Measurements from ENCODE around the gene WIPF3. TPM values are rescaled to one million over a fixed set of nuclear protein-coding genes. Genes with fewer than 3 reads are reported as not detected.
A peak's percentile ranks its signal among the peaks of the same experiment; 100 is the strongest.

The WIPF3 gene
- polyA plus RNA-seq, 1 donor: 21.9 TPM

DNA sequence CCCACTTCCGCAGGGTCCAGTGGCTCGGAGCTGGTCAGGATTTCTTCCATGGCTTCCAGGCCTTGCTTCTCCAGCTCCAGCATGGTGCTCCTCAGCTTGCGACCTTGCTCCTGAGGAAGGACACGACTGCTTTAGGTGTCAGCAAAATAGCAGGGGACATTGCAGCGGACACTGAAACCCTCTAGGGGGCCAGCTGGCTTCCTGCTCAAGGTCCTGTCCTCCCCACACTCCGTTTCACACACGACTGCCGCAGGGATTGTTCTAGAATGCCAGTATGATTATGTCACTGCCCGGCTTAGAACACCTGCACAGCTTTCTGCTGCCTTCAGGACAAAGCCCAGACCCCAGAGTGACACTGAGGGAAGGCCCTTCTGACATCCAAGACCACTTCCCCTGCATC lies 117.7 kb downstream of the WIPF3 start:
- no CpG with 5 or more reads among the region's 9 CpGs for WGBS (ENCODE audit: insufficient coverage, low lambda C conversion rate)
- DNase-seq: no peak
- H3K36me3 ChIP-seq (ENCODE audit: control insufficient read depth, insufficient read depth, low read length): peaks cover 13% of the 10 kb centered on the region

DNA sequence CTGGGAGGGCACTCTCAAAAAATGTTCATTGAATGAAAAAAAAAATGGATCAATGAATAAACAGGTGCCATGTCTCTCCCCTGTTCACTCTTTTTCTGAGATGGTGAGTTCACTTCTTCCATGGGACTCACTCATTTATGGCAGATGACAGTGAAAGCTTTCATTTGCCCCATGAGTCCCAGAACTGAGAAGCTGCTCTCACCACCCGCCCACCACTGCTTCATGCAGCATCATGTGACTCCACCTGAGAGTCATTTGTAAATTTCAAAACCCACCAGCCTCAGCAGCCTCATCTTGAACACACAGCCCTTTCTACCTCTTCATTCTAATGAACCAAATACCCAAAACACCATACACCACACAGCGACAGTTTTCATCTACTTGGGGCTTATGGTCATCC lies 118.4 kb downstream of the WIPF3 start:
- no peak for DNase-seq
- H3K9me3 ChIP-seq (ENCODE audit: control insufficient read depth, low read depth, low read length): no peaks in the 10 kb centered on the region
- H3K27me3 ChIP-seq (ENCODE audit: control insufficient read depth, insufficient read depth, low read length): no peaks in the 10 kb centered on the region
- no peaks in the 10 kb centered on the region for H3K4me1 ChIP-seq (ENCODE audit: control insufficient read depth, insufficient read depth, low read length)
- no peak overlapping the region for H3K4me3 ChIP-seq (ENCODE audit: low read length)
- no peak overlapping the region for H3K27ac ChIP-seq (ENCODE audit: low read length)
- no CpG with 5 or more reads among the region's 2 CpGs for WGBS (ENCODE audit: insufficient coverage, low lambda C conversion rate)
- peaks cover 16% of the 10 kb centered on the region for H3K36me3 ChIP-seq (ENCODE audit: control insufficient read depth, insufficient read depth, low read length)

More for the DNA sequence above, 117.7 kb downstream of the WIPF3 start:
- Histone ChIP-seq H3K27ac (ENCODE audit: low read length) (no peak overlapping the region), H3K4me3 (ENCODE audit: low read length) (no peak overlapping the region), H3K4me1 (ENCODE audit: control insufficient read depth, insufficient read depth, low read length) (no peaks in the 10 kb centered on the region), H3K27me3 (ENCODE audit: control insufficient read depth, insufficient read depth, low read length) (no peaks in the 10 kb centered on the region), H3K9me3 (ENCODE audit: control insufficient read depth, low read depth, low read length) (no peaks in the 10 kb centered on the region)

DNA sequence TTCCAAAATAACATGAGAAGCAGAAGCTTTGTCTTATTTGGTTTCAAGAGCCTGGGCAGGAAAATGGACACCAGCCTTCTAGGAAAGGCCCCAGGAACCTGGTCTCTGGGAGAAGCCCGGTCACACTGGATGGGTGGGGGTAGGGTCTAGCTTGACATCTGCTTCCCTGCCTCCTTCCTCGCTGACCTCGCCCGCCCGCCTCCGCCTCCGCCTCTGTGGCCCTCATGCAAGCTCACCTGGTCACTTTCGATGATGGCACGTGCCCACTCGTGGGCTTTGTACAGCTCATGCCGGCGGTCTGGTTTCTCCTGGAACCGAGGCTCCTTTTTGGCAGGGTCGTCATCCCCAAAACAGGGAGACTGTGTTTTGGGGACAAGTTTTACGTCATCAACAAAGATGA lies 119.9 kb downstream of the WIPF3 start:
- no peak for DNase-seq
- WGBS (ENCODE audit: insufficient coverage, low lambda C conversion rate): no CpG with 5 or more reads among the region's 15 CpGs
- Histone ChIP-seq H3K9me3 (ENCODE audit: control insufficient read depth, low read depth, low read length) (no peaks in the 10 kb centered on the region), H3K4me3 (ENCODE audit: low read length) (no peak overlapping the region), H3K4me1 (ENCODE audit: control insufficient read depth, insufficient read depth, low read length) (no peaks in the 10 kb centered on the region), H3K36me3 (ENCODE audit: control insufficient read depth, insufficient read depth, low read length) (peaks cover 18% of the 10 kb centered on the region), H3K27me3 (ENCODE audit: control insufficient read depth, insufficient read depth, low read length) (no peaks in the 10 kb centered on the region), H3K27ac (ENCODE audit: low read length) (no peak overlapping the region)

- H3K27me3 ChIP-seq (ENCODE audit: control insufficient read depth, insufficient read depth, low read length): no peaks in the 10 kb centered on the region
- no peak for DNase-seq
- H3K27ac ChIP-seq (ENCODE audit: low read length): no peak overlapping the region
- H3K36me3 ChIP-seq (ENCODE audit: control insufficient read depth, insufficient read depth, low read length): peaks cover 18% of the 10 kb centered on the region
- WGBS (ENCODE audit: insufficient coverage, low lambda C conversion rate): no CpG with 5 or more reads among the region's 5 CpGs
- no peaks in the 10 kb centered on the region for H3K4me1 ChIP-seq (ENCODE audit: control insufficient read depth, insufficient read depth, low read length)
- H3K9me3 ChIP-seq (ENCODE audit: control insufficient read depth, low read depth, low read length): no peaks in the 10 kb centered on the region
- H3K4me3 ChIP-seq (ENCODE audit: low read length): no peak overlapping the region
Observed at GRCh38 chr7:29926741-29927140, 120.4 kb downstream of the WIPF3 start.

DNA sequence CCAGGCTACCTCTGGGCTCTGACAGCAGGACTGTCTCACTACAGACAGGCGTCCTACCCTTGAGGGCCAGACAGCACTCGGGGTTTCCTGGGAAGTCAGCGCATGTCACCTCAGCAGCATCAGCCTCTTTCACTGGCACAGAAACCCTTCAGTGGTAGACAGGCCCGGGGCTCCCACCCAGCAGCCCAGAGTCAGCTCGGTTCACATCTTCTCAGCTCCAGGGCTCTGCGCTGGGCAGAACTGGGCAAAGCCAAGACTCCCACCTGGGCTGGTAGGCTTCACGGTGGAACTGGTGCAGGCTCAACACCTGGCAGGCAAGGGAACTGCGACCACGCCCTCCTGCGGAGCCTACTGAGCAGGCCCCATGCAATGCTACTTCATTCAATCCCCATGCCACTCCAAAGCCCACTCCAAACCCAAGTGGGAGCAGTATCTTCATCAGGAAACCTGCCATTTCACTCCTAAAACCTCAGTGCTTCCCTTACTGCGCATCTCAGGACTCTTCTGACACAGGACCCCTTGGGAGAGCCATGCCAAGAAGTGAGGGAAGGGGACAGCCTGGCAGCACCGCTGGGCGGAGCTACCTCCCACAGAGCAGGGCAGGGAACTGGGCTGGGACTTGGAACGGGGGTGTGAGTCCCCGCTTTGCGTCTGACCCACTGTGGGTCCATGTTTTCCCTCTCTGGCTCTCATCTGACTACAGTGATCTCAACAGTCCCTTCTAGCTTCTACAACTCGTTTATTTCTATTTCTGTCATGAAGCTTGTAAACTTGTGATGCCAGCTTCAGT lies 122.9 kb downstream of the WIPF3 start:
- no peaks in the 10 kb centered on the region for H3K27me3 ChIP-seq (ENCODE audit: control insufficient read depth, insufficient read depth, low read length)
- H3K36me3 ChIP-seq (ENCODE audit: control insufficient read depth, insufficient read depth, low read length): peaks cover 12% of the 10 kb centered on the region
- H3K4me1 ChIP-seq (ENCODE audit: control insufficient read depth, insufficient read depth, low read length): no peaks in the 10 kb centered on the region
- no peak overlapping the region for H3K27ac ChIP-seq (ENCODE audit: low read length)
- 50% methylated on average over 1 of the region's 17 CpGs for WGBS (ENCODE audit: insufficient coverage, low lambda C conversion rate)
- no peak for DNase-seq
- no peaks in the 10 kb centered on the region for H3K9me3 ChIP-seq (ENCODE audit: control insufficient read depth, low read depth, low read length)
- H3K4me3 ChIP-seq (ENCODE audit: low read length): no peak overlapping the region

DNA sequence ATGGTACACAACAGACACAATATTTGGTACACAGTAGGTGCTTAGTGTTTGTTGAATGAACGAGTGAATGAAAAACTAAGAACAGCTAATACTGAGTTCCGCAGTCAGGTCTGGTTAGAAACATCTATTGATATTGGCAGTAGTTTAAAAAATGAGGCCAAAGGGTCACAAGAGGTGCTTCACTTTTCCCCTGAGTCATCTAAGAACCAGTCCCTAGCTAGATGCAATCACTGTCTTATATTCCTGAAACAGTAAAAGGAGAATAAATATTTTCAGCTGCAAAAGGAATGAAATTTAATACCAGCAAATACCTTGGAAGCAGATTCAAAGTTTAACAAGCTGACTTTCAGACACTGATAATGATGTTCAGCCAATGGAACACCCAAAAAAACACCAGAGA lies 128.8 kb downstream of the WIPF3 start:
- DNase-seq: no peak
- Histone ChIP-seq H3K36me3 (ENCODE audit: control insufficient read depth, insufficient read depth, low read length) (peaks cover 33% of the 10 kb centered on the region), H3K27me3 (ENCODE audit: control insufficient read depth, insufficient read depth, low read length) (no peaks in the 10 kb centered on the region), H3K4me3 (ENCODE audit: low read length) (no peak overlapping the region), H3K4me1 (ENCODE audit: control insufficient read depth, insufficient read depth, low read length) (no peaks in the 10 kb centered on the region), H3K27ac (ENCODE audit: low read length) (no peak overlapping the region), H3K9me3 (ENCODE audit: control insufficient read depth, low read depth, low read length) (peaks cover 4% of the 10 kb centered on the region)
- WGBS (ENCODE audit: insufficient coverage, low lambda C conversion rate): no CpG with 5 or more reads among the region's 2 CpGs

DNA sequence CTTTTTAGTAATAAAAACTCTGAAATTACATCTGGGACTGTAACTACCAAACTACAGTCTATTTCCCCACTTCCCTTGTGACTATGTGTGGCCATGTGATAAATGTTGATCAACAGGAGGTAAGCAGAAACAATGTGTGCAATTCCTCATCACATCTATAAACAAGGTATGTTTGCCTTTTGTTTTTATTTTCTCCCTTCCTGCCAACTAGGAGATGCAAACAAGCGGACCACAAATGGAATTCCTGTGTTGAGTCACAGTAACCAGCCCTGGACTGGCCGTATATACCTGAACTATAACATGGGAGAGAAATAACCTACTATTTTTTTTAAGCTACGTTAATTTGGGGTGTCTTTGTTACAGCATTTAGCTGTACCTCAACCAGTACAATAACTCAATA lies 130.8 kb downstream of the WIPF3 start:
- 100% methylated on average over 2 of the region's 3 CpGs for WGBS (ENCODE audit: insufficient coverage, low lambda C conversion rate)

GRCh38 chr7:29940199-29940598 lies 133.9 kb downstream of the WIPF3 start:
- H3K27ac ChIP-seq (ENCODE audit: low read length): no peak overlapping the region
- H3K36me3 ChIP-seq (ENCODE audit: control insufficient read depth, insufficient read depth, low read length): peaks cover 42% of the 10 kb centered on the region
- peaks cover 4% of the 10 kb centered on the region for H3K9me3 ChIP-seq (ENCODE audit: control insufficient read depth, low read depth, low read length)
- H3K27me3 ChIP-seq (ENCODE audit: control insufficient read depth, insufficient read depth, low read length): no peaks in the 10 kb centered on the region
- H3K4me3 ChIP-seq (ENCODE audit: low read length): no peak overlapping the region
- no peak for DNase-seq
- WGBS (ENCODE audit: insufficient coverage, low lambda C conversion rate): 100% methylated on average over 2 of the region's 2 CpGs
- no peaks in the 10 kb centered on the region for H3K4me1 ChIP-seq (ENCODE audit: control insufficient read depth, insufficient read depth, low read length)

More for the DNA sequence above, 130.8 kb downstream of the WIPF3 start:
- H3K4me3 ChIP-seq (ENCODE audit: low read length): no peak overlapping the region
- no peaks in the 10 kb centered on the region for H3K4me1 ChIP-seq (ENCODE audit: control insufficient read depth, insufficient read depth, low read length)
- H3K27me3 ChIP-seq (ENCODE audit: control insufficient read depth, insufficient read depth, low read length): no peaks in the 10 kb centered on the region
- no peak for DNase-seq
- no peak overlapping the region for H3K27ac ChIP-seq (ENCODE audit: low read length)
- peaks cover 4% of the 10 kb centered on the region for H3K9me3 ChIP-seq (ENCODE audit: control insufficient read depth, low read depth, low read length)
- peaks cover 33% of the 10 kb centered on the region for H3K36me3 ChIP-seq (ENCODE audit: control insufficient read depth, insufficient read depth, low read length)

GRCh38 chr7:29945259-29945809 lies 139.0 kb downstream of the WIPF3 start:
- peak in 1 of 2 donors; percentile 12 for DNase-seq
- Histone ChIP-seq H3K4me3 (ENCODE audit: low read length) (no peak overlapping the region), H3K27ac (ENCODE audit: low read length) (no peak overlapping the region), H3K36me3 (ENCODE audit: control insufficient read depth, insufficient read depth, low read length) (peaks cover 33% of the 10 kb centered on the region), H3K27me3 (ENCODE audit: control insufficient read depth, insufficient read depth, low read length) (no peaks in the 10 kb centered on the region), H3K4me1 (ENCODE audit: control insufficient read depth, insufficient read depth, low read length) (no peaks in the 10 kb centered on the region), H3K9me3 (ENCODE audit: control insufficient read depth, low read depth, low read length) (no peaks in the 10 kb centered on the region)
- WGBS (ENCODE audit: insufficient coverage, low lambda C conversion rate): no CpG with 5 or more reads among the region's 4 CpGs

DNA sequence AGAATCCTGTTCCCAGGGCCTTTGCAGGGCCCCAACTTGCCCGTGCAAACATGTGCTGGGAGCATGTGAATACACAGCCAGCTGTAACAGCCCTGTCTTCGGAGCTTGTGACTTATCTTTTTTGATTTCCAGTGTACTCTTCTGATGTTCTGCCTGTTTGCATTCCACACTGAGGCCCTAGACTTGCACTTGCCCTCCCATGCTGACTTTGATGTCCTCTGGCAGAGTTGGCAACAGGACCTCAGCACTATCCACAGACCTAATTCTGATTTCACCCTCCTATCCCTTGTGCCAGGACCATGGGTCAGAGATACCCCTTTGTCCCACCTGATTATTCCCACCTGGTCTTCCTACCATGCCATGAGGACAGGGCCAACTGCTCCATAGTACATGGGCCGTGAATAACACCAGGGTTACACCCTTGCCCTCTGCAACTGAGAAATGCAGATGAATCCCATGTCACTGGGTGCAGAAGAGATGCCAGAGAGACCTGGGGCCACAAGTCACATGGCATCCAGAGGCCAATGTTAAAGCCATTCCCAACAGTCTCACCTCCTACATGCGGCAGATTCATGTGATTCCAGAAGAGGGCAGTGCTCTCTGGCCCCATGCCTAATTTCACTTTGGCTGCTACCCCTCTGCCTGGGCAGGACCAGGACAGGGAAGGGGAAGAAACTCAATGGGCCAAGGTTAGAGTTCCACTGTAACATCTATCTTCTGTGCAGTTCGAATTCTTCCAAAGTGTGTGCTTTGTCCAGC lies 140.3 kb downstream of the WIPF3 start:
- Histone ChIP-seq H3K27me3 (ENCODE audit: control insufficient read depth, insufficient read depth, low read length) (no peaks in the 10 kb centered on the region), H3K36me3 (ENCODE audit: control insufficient read depth, insufficient read depth, low read length) (peaks cover 39% of the 10 kb centered on the region), H3K9me3 (ENCODE audit: control insufficient read depth, low read depth, low read length) (peaks cover 4% of the 10 kb centered on the region), H3K4me1 (ENCODE audit: control insufficient read depth, insufficient read depth, low read length) (no peaks in the 10 kb centered on the region), H3K4me3 (ENCODE audit: low read length) (no peak overlapping the region), H3K27ac (ENCODE audit: low read length) (no peak overlapping the region)
- 67% methylated on average over 1 of the region's 5 CpGs for WGBS (ENCODE audit: insufficient coverage, low lambda C conversion rate)
- no peak for DNase-seq

Data from large intestine (tissue), 3 donors.